ENCODE results near the gene ST14.

Gene ST14

DNA sequence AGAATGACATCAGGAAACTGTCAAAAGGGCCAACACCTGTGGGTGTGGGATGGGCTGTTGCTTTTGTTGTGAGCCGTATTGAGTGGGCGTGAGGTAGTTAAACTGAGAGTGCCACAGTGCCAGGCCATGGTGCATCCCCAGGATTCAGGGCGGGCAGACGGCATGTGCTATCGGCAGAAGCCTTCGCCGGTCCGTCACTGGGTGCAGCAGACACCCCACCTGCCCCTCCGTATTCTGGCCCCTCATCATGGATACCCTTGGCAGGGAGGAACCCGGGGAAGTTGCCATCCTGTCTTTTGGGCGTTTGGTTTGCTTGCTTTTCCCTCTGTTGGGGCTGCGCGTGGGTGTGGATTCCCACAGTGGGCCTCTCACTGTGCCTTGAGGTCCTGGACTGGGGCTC, 27.5 kb downstream of the ST14 start:
- TF ChIP-seq, protein P1, sequence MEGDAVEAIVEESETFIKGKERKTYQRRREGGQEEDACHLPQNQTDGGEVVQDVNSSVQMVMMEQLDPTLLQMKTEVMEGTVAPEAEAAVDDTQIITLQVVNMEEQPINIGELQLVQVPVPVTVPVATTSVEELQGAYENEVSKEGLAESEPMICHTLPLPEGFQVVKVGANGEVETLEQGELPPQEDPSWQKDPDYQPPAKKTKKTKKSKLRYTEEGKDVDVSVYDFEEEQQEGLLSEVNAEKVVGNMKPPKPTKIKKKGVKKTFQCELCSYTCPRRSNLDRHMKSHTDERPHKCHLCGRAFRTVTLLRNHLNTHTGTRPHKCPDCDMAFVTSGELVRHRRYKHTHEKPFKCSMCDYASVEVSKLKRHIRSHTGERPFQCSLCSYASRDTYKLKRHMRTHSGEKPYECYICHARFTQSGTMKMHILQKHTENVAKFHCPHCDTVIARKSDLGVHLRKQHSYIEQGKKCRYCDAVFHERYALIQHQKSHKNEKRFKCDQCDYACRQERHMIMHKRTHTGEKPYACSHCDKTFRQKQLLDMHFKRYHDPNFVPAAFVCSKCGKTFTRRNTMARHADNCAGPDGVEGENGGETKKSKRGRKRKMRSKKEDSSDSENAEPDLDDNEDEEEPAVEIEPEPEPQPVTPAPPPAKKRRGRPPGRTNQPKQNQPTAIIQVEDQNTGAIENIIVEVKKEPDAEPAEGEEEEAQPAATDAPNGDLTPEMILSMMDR (conservative IDR thresholded peaks at IDR 0.05; ENCODE audit: low read depth, low read length) = no peak
- DNase-seq (ENCODE audit: low read depth) = no peak

DNA sequence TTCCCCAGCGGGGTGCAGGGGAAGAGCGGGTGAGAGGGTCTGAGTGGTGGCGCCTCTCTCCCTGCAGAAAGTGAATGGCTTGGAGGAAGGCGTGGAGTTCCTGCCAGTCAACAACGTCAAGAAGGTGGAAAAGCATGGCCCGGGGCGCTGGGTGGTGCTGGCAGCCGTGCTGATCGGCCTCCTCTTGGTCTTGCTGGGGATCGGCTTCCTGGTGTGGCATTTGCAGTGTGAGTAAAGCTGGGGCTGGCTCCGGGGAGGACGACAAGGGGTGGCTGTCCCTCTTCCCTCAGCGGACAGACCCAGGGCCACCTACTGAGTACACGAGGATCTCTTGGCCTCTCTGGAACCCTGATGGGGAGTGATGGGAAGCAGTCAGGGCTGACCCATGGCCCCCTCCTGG, 28.5 kb downstream of the ST14 start:
- TF ChIP-seq, protein P1 (conservative IDR thresholded peaks at IDR 0.05; ENCODE audit: low read depth, low read length) = no peak
- no peak overlapping the region for H3K4me3 ChIP-seq (ENCODE audit: low read depth, low read length)
- no peak for DNase-seq (ENCODE audit: low read depth)

More for the DNA sequence above, 27.5 kb downstream of the ST14 start:
- H3K4me3 ChIP-seq (ENCODE audit: low read depth, low read length) = no peak overlapping the region

DNA sequence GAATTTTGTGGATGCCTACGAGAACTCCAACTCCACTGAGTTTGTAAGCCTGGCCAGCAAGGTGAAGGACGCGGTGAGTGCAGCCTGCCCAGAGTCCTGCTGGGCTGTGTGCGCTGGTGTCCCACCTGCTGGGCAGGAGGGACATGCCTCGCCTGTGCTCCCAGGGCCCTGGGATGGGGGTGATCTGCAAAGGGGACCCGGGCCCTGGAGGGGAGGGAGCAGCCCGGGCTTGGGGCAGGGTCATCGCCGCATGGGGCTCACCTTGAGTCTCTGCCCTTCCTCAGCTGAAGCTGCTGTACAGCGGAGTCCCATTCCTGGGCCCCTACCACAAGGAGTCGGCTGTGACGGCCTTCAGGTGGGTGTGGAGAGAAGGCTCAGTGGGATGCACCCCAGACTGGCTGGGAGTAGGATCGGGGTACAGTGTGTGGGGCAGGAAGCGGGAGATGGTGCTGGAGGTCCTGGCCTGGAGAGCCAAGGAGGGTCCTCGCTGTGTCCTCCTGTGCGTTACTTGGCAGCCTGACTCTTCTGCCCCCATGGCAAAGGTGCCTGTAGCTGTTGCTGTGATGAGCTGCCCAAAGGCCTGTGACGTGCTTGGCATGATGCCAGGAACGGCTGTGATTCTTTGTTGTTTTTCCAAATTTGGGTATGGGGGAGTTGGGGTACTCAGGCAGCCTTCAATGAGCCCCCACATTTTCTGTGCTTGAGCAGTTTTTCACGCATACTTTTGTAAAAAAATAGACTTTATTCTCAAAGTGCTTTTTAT, 29.2 kb downstream of the ST14 start:
- H3K4me3 ChIP-seq (ENCODE audit: low read depth, low read length) = no peak overlapping the region
- TF ChIP-seq, protein P1 (conservative IDR thresholded peaks at IDR 0.05; ENCODE audit: low read depth, low read length) = no peak
- no peak for DNase-seq (ENCODE audit: low read depth)

DNA sequence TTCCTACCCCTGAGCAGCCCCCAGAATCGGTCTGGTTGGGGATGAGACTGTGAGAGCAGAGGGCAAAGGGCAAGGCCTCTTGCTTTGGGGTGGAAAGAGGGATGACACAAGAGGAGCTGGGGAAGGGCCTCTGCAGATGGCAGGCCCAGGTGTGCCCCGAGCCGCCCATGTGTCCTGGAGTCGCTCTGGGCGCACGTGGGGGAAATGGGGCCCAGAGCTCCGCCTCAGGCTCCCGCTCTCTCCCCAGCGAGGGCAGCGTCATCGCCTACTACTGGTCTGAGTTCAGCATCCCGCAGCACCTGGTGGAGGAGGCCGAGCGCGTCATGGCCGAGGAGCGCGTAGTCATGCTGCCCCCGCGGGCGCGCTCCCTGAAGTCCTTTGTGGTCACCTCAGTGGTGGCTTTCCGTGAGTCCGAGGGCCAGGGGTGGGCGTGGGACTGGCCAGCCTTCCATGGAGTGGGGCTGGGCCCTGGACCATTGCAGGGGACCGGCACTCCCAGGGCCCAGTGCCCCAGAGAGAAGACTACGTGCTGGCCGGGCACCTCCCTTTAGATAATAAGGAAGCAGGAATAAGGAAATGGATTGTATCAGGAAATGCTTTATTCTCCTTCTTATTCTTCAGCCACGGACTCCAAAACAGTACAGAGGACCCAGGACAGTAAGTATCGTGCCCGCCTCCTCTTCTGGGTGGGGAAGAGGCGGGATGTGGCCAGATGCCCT, 30.1 kb downstream of the ST14 start:
- H3K4me3 ChIP-seq (ENCODE audit: low read depth, low read length) = no peak overlapping the region
- TF ChIP-seq, protein P1 (conservative IDR thresholded peaks at IDR 0.05; ENCODE audit: low read depth, low read length) = no peak
- DNase-seq (ENCODE audit: low read depth) = no peak

DNA sequence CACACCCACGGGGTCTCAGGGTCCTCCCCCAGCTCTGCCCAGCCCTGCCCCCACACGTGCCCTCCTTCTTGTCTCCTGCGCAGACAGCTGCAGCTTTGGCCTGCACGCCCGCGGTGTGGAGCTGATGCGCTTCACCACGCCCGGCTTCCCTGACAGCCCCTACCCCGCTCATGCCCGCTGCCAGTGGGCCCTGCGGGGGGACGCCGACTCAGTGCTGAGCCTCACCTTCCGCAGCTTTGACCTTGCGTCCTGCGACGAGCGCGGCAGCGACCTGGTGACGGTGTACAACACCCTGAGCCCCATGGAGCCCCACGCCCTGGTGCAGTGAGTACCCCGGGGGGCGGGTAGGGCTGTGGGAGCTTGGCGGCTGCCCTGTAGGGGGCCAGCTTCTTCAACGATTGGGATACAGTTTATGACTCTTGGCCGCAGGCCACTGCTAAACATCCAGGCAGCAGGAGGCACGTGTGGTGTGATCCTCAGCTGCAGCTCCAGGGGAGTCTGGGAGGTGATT, 30.8 kb downstream of the ST14 start:
- DNase-seq (ENCODE audit: low read depth) = no peak
- TF ChIP-seq, protein P1 (conservative IDR thresholded peaks at IDR 0.05; ENCODE audit: low read depth, low read length) = no peak
- H3K4me3 ChIP-seq (ENCODE audit: low read depth, low read length) = no peak overlapping the region

DNA sequence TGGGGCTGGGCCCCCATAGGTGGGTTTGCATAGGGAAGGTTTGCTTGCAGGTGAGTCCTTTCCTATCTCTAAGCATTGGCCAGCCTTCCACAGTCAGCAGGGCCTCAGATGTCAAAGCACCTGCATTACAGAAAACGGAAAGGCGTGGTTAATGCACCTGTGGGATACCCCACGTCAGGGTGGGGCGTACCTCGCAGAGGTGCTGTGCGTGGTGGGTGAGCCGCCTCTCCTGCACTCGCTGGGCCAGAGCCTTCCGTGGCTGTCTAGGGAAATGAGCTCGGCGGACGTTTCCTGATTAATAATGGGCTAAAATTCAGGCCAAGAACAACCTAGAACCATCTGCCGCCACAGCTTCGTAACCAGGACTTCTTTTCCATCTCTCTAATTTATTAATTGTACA, 32.3 kb downstream of the ST14 start:
- TF ChIP-seq, protein P1 (conservative IDR thresholded peaks at IDR 0.05; ENCODE audit: low read depth, low read length) = no peak
- no peak overlapping the region for H3K4me3 ChIP-seq (ENCODE audit: low read depth, low read length)
- DNase-seq (ENCODE audit: low read depth) = no peak

Data from choroid plexus epithelial cell (primary cell).